Neural progenitor cell (in vitro differentiated cells): ENCODE data around the gene LCMT1. TPM values are rescaled to one million over a fixed set of nuclear protein-coding genes. Genes with fewer than 3 reads are reported as not detected.

Experiments used
- DNase-seq: peaks from one replicate; pipeline ENCODE4 v3.0.0-alpha.2; 2016; ENCODE audit warnings: low spot score
- H2AFZ ChIP-seq: fragments of 200-600 bp; sonication (generic); replicated peaks from 2 replicates; pipeline ENCODE4 v1.6.1; 2016; ENCODE audit warnings: antibody characterized with exemption
- H3F3A ChIP-seq: fragments of 200-600 bp; sonication (generic); 2 replicates; pipeline ENCODE4 v1.6.1; 2016; ENCODE audit warnings: antibody characterized with exemption, low read depth
- H3K27ac ChIP-seq: fragments of 200-600 bp; sonication (generic); 2 replicates; pipeline ENCODE4 v1.5.1; 2016; ENCODE audit warnings: mild to moderate bottlenecking
- H3K27me3 ChIP-seq: fragments of 200-600 bp; sonication (generic); 2 replicates; pipeline ENCODE4 v1.6.1; 2016; ENCODE audit warnings: mild to moderate bottlenecking, moderate library complexity
- H3K36me3 ChIP-seq: fragments of 200-600 bp; sonication (generic); 2 replicates; pipeline ENCODE4 v1.5.1; 2016
- H3K4me1 ChIP-seq: fragments of 200-600 bp; sonication (generic); 2 replicates; pipeline ENCODE4 v1.6.1; 2016; ENCODE audit warnings: mixed run types
- H3K4me2 ChIP-seq: fragments of 200-600 bp; sonication (generic); 2 replicates; pipeline ENCODE4 v1.6.1; 2016
- H3K4me3 ChIP-seq: fragments of 200-600 bp; sonication (generic); 2 replicates; pipeline ENCODE4 v1.5.1; 2016
- H3K79me2 ChIP-seq: fragments of 200-600 bp; sonication (generic); 2 replicates; pipeline ENCODE4 v1.6.1; 2016; ENCODE audit warnings: low read depth
- H3K9ac ChIP-seq: fragments of 200-600 bp; sonication (generic); 2 replicates; pipeline ENCODE4 v1.6.1; 2016
- H3K9me3 ChIP-seq: fragments of 200-600 bp; sonication (generic); 2 replicates; pipeline ENCODE4 v1.5.1; 2016; ENCODE audit warnings: low read depth
- H4K20me1 ChIP-seq: fragments of 200-600 bp; sonication (generic); 2 replicates; pipeline ENCODE4 v1.6.1; 2016; ENCODE audit warnings: low read depth
- H3K27ac Mint-ChIP-seq: 3 replicates; pipeline ENCODE4 v1.8.0; 2021; ENCODE audit warnings: mixed read lengths
- H3K27me3 Mint-ChIP-seq: 2 replicates; pipeline ENCODE4 v1.8.0; 2022; ENCODE audit warnings: low read depth, mild to moderate bottlenecking, inconsistent platforms, moderate library complexity, mixed read lengths; ENCODE audit not compliant: insufficient read depth
- H3K36me3 Mint-ChIP-seq: 3 replicates; pipeline ENCODE4 v1.8.0; 2021; ENCODE audit warnings: mixed read lengths
- H3K4me1 Mint-ChIP-seq: 3 replicates; pipeline ENCODE4 v1.8.0; 2021; ENCODE audit warnings: mixed read lengths
- H3K4me3 Mint-ChIP-seq: 3 replicates; pipeline ENCODE4 v1.8.0; 2021; ENCODE audit warnings: mild to moderate bottlenecking, moderate library complexity, mixed read lengths
- H3K9me3 Mint-ChIP-seq: 3 replicates; pipeline ENCODE4 v1.8.0; 2020; ENCODE audit warnings: mixed read lengths
- CTCF ChIP-seq: fragments of 200-600 bp; sonication (generic); IDR thresholded peaks from 2 replicates; pipeline ENCODE4 v1.5.1; 2017; ENCODE audit warnings: antibody characterized with exemption, mild to moderate bottlenecking
- EZH2 ChIP-seq: fragments of 200-600 bp; sonication (generic); IDR thresholded peaks from 2 replicates; pipeline ENCODE4 v1.6.1; 2017; ENCODE audit warnings: antibody characterized with exemption, mild to moderate bottlenecking, moderate library complexity
- EZH2phosphoT487 ChIP-seq: fragments of 200-600 bp; sonication (generic); IDR thresholded peaks from 2 replicates; pipeline ENCODE4 v1.6.1; 2017; ENCODE audit warnings: antibody characterized with exemption
- total RNA-seq: library from RNA; depleted of rRNA; stranded (reverse); fragments of >200 nt; gene quantifications from 2 replicates; pipeline ENCODE4 v1.2.3, GENCODE V29; 2015; ENCODE audit warnings: low replicate concordance

Gene LCMT1
- total RNA-seq, 1 donor from 2014 or later: 73.4 TPM

GRCh38 chr16:25148568-25149215 lies 37.1 kb downstream of the LCMT1 start:
- Histone ChIP-seq H3K4me1 (peaks cover 14% of the 10 kb centered on the region), H3F3A (peaks cover 15% of the 10 kb centered on the region), H3K9me3 (no peaks in the 10 kb centered on the region), H3K79me2 (no peaks in the 10 kb centered on the region), H3K36me3 (no peaks in the 10 kb centered on the region), H3K9ac (peak overlapping the region; percentile 21), H4K20me1 (peaks cover 9% of the 10 kb centered on the region), H3K27me3 (no peaks in the 10 kb centered on the region), H3K4me3 (no peak overlapping the region), H3K27ac (peak overlapping the region; percentile 57), H3K4me2 (peak overlapping the region; percentile 48), H2AFZ (no peak overlapping the region)
- TF ChIP-seq EZH2phosphoT487: no peak
- no peak for TF ChIP-seq EZH2
- no peak for TF ChIP-seq CTCF
- Mint-ChIP-seq H3K36me3 (peaks cover 18% of the 10 kb centered on the region), H3K4me3 (no peak overlapping the region), H3K27ac (peak overlapping the region; percentile 47), H3K27me3 (no peaks in the 10 kb centered on the region), H3K9me3 (no peaks in the 10 kb centered on the region), H3K4me1 (peaks cover 10% of the 10 kb centered on the region)
- DNase-seq: peak; percentile 58

- Histone ChIP-seq H3F3A (peaks cover 15% of the 10 kb centered on the region), H3K36me3 (no peaks in the 10 kb centered on the region), H3K4me2 (no peak overlapping the region), H3K4me3 (no peak overlapping the region), H2AFZ (no peak overlapping the region), H3K9ac (no peak overlapping the region), H3K27me3 (no peaks in the 10 kb centered on the region), H3K9me3 (no peaks in the 10 kb centered on the region), H3K4me1 (peaks cover 14% of the 10 kb centered on the region), H3K27ac (no peak overlapping the region), H4K20me1 (peaks cover 9% of the 10 kb centered on the region), H3K79me2 (no peaks in the 10 kb centered on the region)
- Mint-ChIP-seq H3K36me3 (peaks cover 18% of the 10 kb centered on the region), H3K4me1 (peaks cover 10% of the 10 kb centered on the region), H3K27me3 (no peaks in the 10 kb centered on the region), H3K27ac (no peak overlapping the region), H3K4me3 (no peak overlapping the region), H3K9me3 (no peaks in the 10 kb centered on the region)
- TF ChIP-seq EZH2 (no peak), EZH2phosphoT487 (no peak), CTCF (no peak)
- DNase-seq: no peak
These were observed 40.5 kb downstream of the LCMT1 start for GRCh38 chr16:25151996-25152395.

GRCh38 chr16:25155553-25156460 lies 44.3 kb downstream of the LCMT1 start:
- Histone ChIP-seq H3F3A (no peaks in the 10 kb centered on the region), H3K27ac (no peak overlapping the region), H3K4me3 (no peak overlapping the region), H4K20me1 (no peaks in the 10 kb centered on the region), H3K4me2 (no peak overlapping the region), H3K27me3 (no peaks in the 10 kb centered on the region), H3K4me1 (no peaks in the 10 kb centered on the region), H2AFZ (no peak overlapping the region), H3K79me2 (no peaks in the 10 kb centered on the region), H3K9ac (no peak overlapping the region), H3K9me3 (no peaks in the 10 kb centered on the region), H3K36me3 (no peaks in the 10 kb centered on the region)
- H3K27ac Mint-ChIP-seq: no peak overlapping the region
- no peak overlapping the region for H3K4me3 Mint-ChIP-seq
- no peak for DNase-seq
- no peaks in the 10 kb centered on the region for H3K9me3 Mint-ChIP-seq
- TF ChIP-seq EZH2phosphoT487: no peak
- H3K36me3 Mint-ChIP-seq: peaks cover 25% of the 10 kb centered on the region
- no peaks in the 10 kb centered on the region for H3K4me1 Mint-ChIP-seq
- H3K27me3 Mint-ChIP-seq: no peaks in the 10 kb centered on the region
